H1 (cell line): Measurements from ENCODE around the gene KIF26B. TPM values are rescaled to one million over a fixed set of nuclear protein-coding genes. Genes with fewer than 3 reads are reported as not detected.

Source experiments
- CTCF ChIA-PET: fragments of 300-600 bp; sonication (Branson Sonifier 250); formaldehyde crosslinking; loops from one replicate; lab custom pipeline; 2021; ENCODE audit not compliant: partially characterized antibody; lab: Charles Lee
- POLR2A ChIA-PET: fragments of 300-600 bp; sonication (Branson Sonifier 250); formaldehyde crosslinking; loops from one replicate; lab custom pipeline; 2021; ENCODE audit warnings: inconsistent platforms; ENCODE audit not compliant: partially characterized antibody; lab: Charles Lee
- DNase-seq, 2 experiments: peaks; one replicate each; pipeline versions ENCODE4 v3.0.0 to v3.0.0-alpha.2; 2010 to 2022; ENCODE audit warnings: low spot score in 2 of 2, low read depth in 1 of 2, mixed read lengths in 1 of 2
- FAIRE-seq: peaks from 2 replicates; lab custom pipeline; 2011; peaks lifted over from hg19 to GRCh38; lab: Jason Lieb, UNC
- H2AFZ ChIP-seq: 2 replicates; pipeline ENCODE4 v1.8.1; 2012; ENCODE audit warnings: low read length, inconsistent platforms
- H2AK5ac ChIP-seq: 2 replicates; pipeline ENCODE4 v1.6.1; 2013; ENCODE audit warnings: low read depth, low read length
- H2BK120ac ChIP-seq: replicated peaks from 2 replicates; pipeline ENCODE3; 2013; ENCODE audit warnings: low read depth, low read length, inconsistent platforms
- H2BK12ac ChIP-seq: 2 replicates; pipeline ENCODE4 v1.6.1; 2013; ENCODE audit warnings: low read depth, low read length
- H2BK15ac ChIP-seq: 2 replicates; pipeline ENCODE4 v1.6.1; 2013; ENCODE audit warnings: low read length
- H2BK20ac ChIP-seq: 2 replicates; pipeline ENCODE4 v1.6.1; 2013; ENCODE audit warnings: low read length
- H2BK5ac ChIP-seq: 2 replicates; pipeline ENCODE4 v1.6.1; 2013; ENCODE audit warnings: low read depth, low read length
- H3K14ac ChIP-seq: 2 replicates; pipeline ENCODE4 v1.6.1; 2013; ENCODE audit warnings: inconsistent platforms; ENCODE audit not compliant: insufficient read length
- H3K18ac ChIP-seq: 2 replicates; pipeline ENCODE4 v1.6.1; 2013; ENCODE audit warnings: low read length; ENCODE audit errors: extremely low read depth
- H3K23ac ChIP-seq: 2 replicates; pipeline ENCODE4 v1.6.1; 2013; ENCODE audit warnings: inconsistent platforms; ENCODE audit not compliant: insufficient read length
- H3K23me2 ChIP-seq: 2 replicates; pipeline ENCODE4 v1.6.1; 2013; ENCODE audit warnings: low read depth, low read length
- H3K27ac ChIP-seq: 2 replicates; pipeline ENCODE4 v1.6.1; 2011; ENCODE audit warnings: low read depth, low read length, inconsistent platforms
- H3K27me3 ChIP-seq, 4 experiments: replicated peaks in 1 of 4; 1 replicate in 1 of 4; 2 replicates in 3 of 4; pipeline versions ENCODE4 v1.6.1 to v1.8.1; 2011 to 2013; ENCODE audit warnings: low read length in 3 of 4, mild to moderate bottlenecking in 3 of 4, inconsistent platforms in 2 of 4, mixed read lengths in 2 of 4, moderate library complexity in 1 of 4; ENCODE audit not compliant: control insufficient read depth in 3 of 4, insufficient read depth in 3 of 4; ENCODE audit errors: extremely low read depth in 1 of 4
- H3K36me3 ChIP-seq, 4 experiments: 2 replicates each; pipeline versions ENCODE4 v1.6.1 to v1.8.1; 2011 to 2013; ENCODE audit warnings: mild to moderate bottlenecking in 4 of 4, low read length in 3 of 4, moderate library complexity in 2 of 4, control low read depth in 1 of 4, inconsistent platforms in 1 of 4; ENCODE audit not compliant: insufficient read depth in 4 of 4, control insufficient read depth in 2 of 4
- H3K4ac ChIP-seq: replicated peaks from 2 replicates; pipeline ENCODE3; 2013; ENCODE audit warnings: low read length, low read depth, mixed read lengths, inconsistent platforms; ENCODE audit not compliant: insufficient read length
- H3K4me1 ChIP-seq, 4 experiments: replicated peaks in 1 of 4; 1 replicate in 1 of 4; 2 replicates in 3 of 4; pipeline versions ENCODE4 v1.6.1 to v1.8.1; 2011 to 2013; ENCODE audit warnings: low read length in 3 of 4, inconsistent platforms in 2 of 4, mixed read lengths in 1 of 4; ENCODE audit not compliant: insufficient read depth in 4 of 4, control insufficient read depth in 3 of 4
- H3K4me2 ChIP-seq, 2 experiments: 2 replicates each; pipeline versions ENCODE4 v1.6.1 to v1.8.1; 2011 to 2013; ENCODE audit warnings: low read depth in 2 of 2, low read length in 2 of 2, control low read depth in 1 of 2, inconsistent platforms in 1 of 2, mild to moderate bottlenecking in 1 of 2; ENCODE audit not compliant: insufficient read depth in 1 of 2
- H3K4me3 ChIP-seq, 4 experiments: fragments of 200-600, 300-600 bp in 1 of 4; sonication (generic), shearing (Covaris generic), sonication (Bioruptor Twin) in 1 of 4; 2 replicates each; pipeline versions ENCODE4 v1.5.1 to v1.8.1; 2011 to 2016; ENCODE audit warnings: low read length in 4 of 4, low read depth in 3 of 4, control low read depth in 2 of 4, inconsistent platforms in 2 of 4, mild to moderate bottlenecking in 2 of 4, mixed read lengths in 1 of 4, moderate library complexity in 1 of 4; ENCODE audit not compliant: insufficient read depth in 2 of 4; ENCODE audit errors: extremely low read depth in 1 of 4
- H3K56ac ChIP-seq: replicated peaks from 2 replicates; pipeline ENCODE3; 2013; ENCODE audit warnings: low read depth, mild to moderate bottlenecking, mixed read lengths, low read length, inconsistent platforms; ENCODE audit not compliant: insufficient read length
- H3K79me1 ChIP-seq: 2 replicates; pipeline ENCODE4 v1.6.1; 2013; ENCODE audit warnings: low read depth, low read length, control low read depth
- H3K79me2 ChIP-seq, 2 experiments: 2 replicates each; pipeline versions ENCODE4 v1.6.1 to v1.8.1; 2012 to 2013; ENCODE audit warnings: low read length in 2 of 2, mild to moderate bottlenecking in 2 of 2, inconsistent platforms in 1 of 2; ENCODE audit not compliant: insufficient read depth in 2 of 2, control insufficient read depth in 1 of 2
- H3K9ac ChIP-seq, 4 experiments: replicated peaks in 1 of 4; 1 replicate in 1 of 4; 2 replicates in 3 of 4; pipeline versions ENCODE4 v1.6.1 to v1.8.1; 2011 to 2013; ENCODE audit warnings: low read depth in 3 of 4, low read length in 3 of 4, control low read depth in 2 of 4, mild to moderate bottlenecking in 2 of 4, moderate library complexity in 2 of 4, inconsistent platforms in 1 of 4; ENCODE audit errors: extremely low read depth in 1 of 4
- H3K9me3 ChIP-seq, 2 experiments: 2 replicates each; pipeline versions ENCODE4 v1.6.1 to v1.8.1; 2012 to 2013; ENCODE audit warnings: mild to moderate bottlenecking in 2 of 2, moderate library complexity in 2 of 2, control low read depth in 1 of 2, inconsistent platforms in 1 of 2, low read depth in 1 of 2, low read length in 1 of 2, mixed read lengths in 1 of 2; ENCODE audit not compliant: insufficient read depth in 2 of 2
- H4K20me1 ChIP-seq, 2 experiments: replicated peaks in 1 of 2; 2 replicates each; pipeline versions ENCODE3 to v1.8.1; 2011 to 2013; ENCODE audit warnings: inconsistent platforms in 2 of 2, low read length in 2 of 2, mild to moderate bottlenecking in 1 of 2; ENCODE audit not compliant: insufficient read depth in 2 of 2, control insufficient read depth in 1 of 2
- H4K5ac ChIP-seq: 2 replicates; pipeline ENCODE4 v1.6.1; 2013; ENCODE audit warnings: low read length, low read depth, mixed read lengths, inconsistent platforms; ENCODE audit not compliant: insufficient read length
- H4K8ac ChIP-seq: 2 replicates; pipeline ENCODE4 v1.8.0; 2013; ENCODE audit warnings: mild to moderate bottlenecking, moderate library complexity, low read length, inconsistent platforms; ENCODE audit not compliant: insufficient read depth; ENCODE audit errors: extremely low read depth
- H4K91ac ChIP-seq: replicated peaks from 2 replicates; pipeline ENCODE3; 2013; ENCODE audit warnings: low read length, mixed read lengths, inconsistent platforms; ENCODE audit not compliant: insufficient read length
- ASH2L ChIP-seq: fragments of 200-600, 300-600 bp; sonication (generic); IDR thresholded peaks from one replicate; pipeline ENCODE4 v1.7.1; 2017; ENCODE audit warnings: low read length
- BACH1 ChIP-seq: IDR thresholded peaks from 2 replicates; pipeline ENCODE4 v1.6.1; 2012; ENCODE audit warnings: low read length, improper control_type of control experiment
- CREB1 ChIP-seq: IDR thresholded peaks from 2 replicates; pipeline ENCODE4 v1.6.1; 2012; ENCODE audit warnings: inconsistent platforms
- CTBP2 ChIP-seq: IDR thresholded peaks from 2 replicates; pipeline ENCODE4 v1.7.0; 2011; ENCODE audit warnings: borderline replicate concordance, mild to moderate bottlenecking, moderate library complexity, mixed read lengths, low read length; ENCODE audit not compliant: insufficient read depth, insufficient read length
- EP300 ChIP-seq, 2 experiments: IDR thresholded peaks; 1 replicate in 1 of 2; 2 replicates in 1 of 2; pipeline ENCODE4 v1.6.1; 2011 to 2012; ENCODE audit warnings: low read depth in 2 of 2, low read length in 2 of 2, mild to moderate bottlenecking in 2 of 2, borderline replicate concordance in 1 of 2, inconsistent platforms in 1 of 2, moderate library complexity in 1 of 2
- HDAC6 ChIP-seq: IDR thresholded peaks from one replicate; pipeline ENCODE4 v1.7.1; 2012; ENCODE audit warnings: low read depth, mild to moderate bottlenecking, inconsistent platforms, low read length, moderate library complexity
- NANOG ChIP-seq: IDR thresholded peaks from 2 replicates; pipeline ENCODE4 v1.6.1; 2011; ENCODE audit warnings: low read length, low read depth, mild to moderate bottlenecking, inconsistent platforms; ENCODE audit not compliant: insufficient read depth, poor library complexity, severe bottlenecking
- NRF1 ChIP-seq: IDR thresholded peaks from 2 replicates; pipeline ENCODE4 v1.6.1; 2011; ENCODE audit warnings: mild to moderate bottlenecking, low read depth, low read length, improper control_type of control experiment
- RAD21 ChIP-seq, 2 experiments: IDR thresholded peaks in 1 of 2; conservative IDR thresholded peaks in 1 of 2; 2 replicates each; pipeline ENCODE4 v1.6.1; 2011; ENCODE audit warnings: low read depth in 2 of 2, low read length in 2 of 2, improper control_type of control experiment in 1 of 2, inconsistent platforms in 1 of 2, mild to moderate bottlenecking in 1 of 2, moderate library complexity in 1 of 2
- TAF7 ChIP-seq: optimal IDR thresholded peaks from 2 replicates; pipeline ENCODE3; 2011; ENCODE audit warnings: low read depth, mild to moderate bottlenecking, inconsistent platforms, low read length, moderate library complexity, borderline replicate concordance
- TEAD4 ChIP-seq: IDR thresholded peaks from 2 replicates; pipeline ENCODE4 v1.6.1; 2012; ENCODE audit warnings: low read depth, low read length, inconsistent platforms, mixed read lengths
- WGBS, 2 experiments: shearing (Covaris generic) in 1 of 2; methylation state at CpG; one replicate each; pipeline versions ENCODE4 v1.1.6 to v1.1.7; 2013 to 2015; ENCODE audit warnings: low lambda C conversion rate in 2 of 2, mixed read lengths in 2 of 2, inconsistent platforms in 1 of 2, low coverage in 1 of 2, missing lambda C conversion rate in 1 of 2; ENCODE audit not compliant: insufficient replicate concordance in 2 of 2, insufficient coverage in 1 of 2, insufficient read length in 1 of 2; ENCODE audit errors: extremely low coverage in 1 of 2, missing lambda C conversion rate in 1 of 2; 5-methylcytosine and 5-hydroxymethylcytosine counted together
- polyA plus RNA-seq, 7 experiments: library from polyadenylated mRNA; depleted of rRNA in 3 of 7; stranded (reverse) in 5 of 7; unstranded in 2 of 7; fragments of >200 nt in 5 of 7; fragments of 200-250 nt in 2 of 7; gene quantifications; 1 replicate in 5 of 7; 2 replicates in 1 of 7; 4 replicates in 1 of 7; pipeline versions ENCODE4 v1.2.1 to v1.2.3, GENCODE V29; 2011 to 2013; ENCODE audit warnings: missing spikeins in 2 of 7, mixed read lengths in 2 of 7
- total RNA-seq: library from RNA; stranded (reverse); fragmentation: NEBNext Ultra II Directional; extraction: Animal tissue kit (Norgen Biotek cat#: 25700); gene quantifications from 2 replicates; pipeline ENCODE4 v1.2.1, GENCODE V29; 2021
- TF ChIP-seq, protein P1 (sequence below): IDR thresholded peaks from 2 replicates; pipeline ENCODE4 v1.6.1; 2011; ENCODE audit warnings: low read depth, mild to moderate bottlenecking, low read length; ENCODE audit not compliant: insufficient read depth
- TF ChIP-seq, protein P2 (sequence below): IDR thresholded peaks from 2 replicates; pipeline ENCODE4 v1.6.1; 2012; ENCODE audit warnings: inconsistent platforms

KIF26B gene
- total and polyA plus RNA-seq, 2 of the 8 experiments (the other 6 are each of a cell fraction or from before 2014, with no cell fraction given) = 0.06 to 0.28 TPM

DNA sequence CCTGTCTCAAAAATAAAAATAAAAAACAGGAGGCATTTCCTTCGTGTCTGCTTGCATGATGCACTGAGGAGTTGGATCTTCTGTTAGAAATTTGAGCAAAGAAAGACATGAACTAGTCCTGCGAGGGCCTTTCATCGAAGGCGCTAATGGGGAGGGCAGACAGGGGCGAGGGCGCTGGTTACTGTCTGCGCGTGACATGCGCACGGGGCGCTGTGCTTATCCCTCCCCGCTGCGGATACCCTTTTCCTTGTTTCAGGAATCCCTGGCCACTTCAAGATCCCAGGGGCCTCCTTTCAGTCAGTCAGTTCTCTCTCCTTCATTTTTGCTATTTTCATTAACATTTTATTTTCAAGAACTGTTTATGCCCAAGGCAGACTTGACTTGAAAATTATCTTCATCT, 545.8 kb downstream of the KIF26B start:
- H3K4ac ChIP-seq = no peak overlapping the region
- no peak overlapping the region for H2BK15ac ChIP-seq
- H3K4me2 ChIP-seq = no peak overlapping the region
- no peaks in the 10 kb centered on the region for H3K23me2 ChIP-seq
- no peak overlapping the region for H2AFZ ChIP-seq
- no peak overlapping the region for H4K91ac ChIP-seq
- CTCF ChIA-PET = no interaction called here
- no peaks in the 10 kb centered on the region for H3K27me3 ChIP-seq
- H4K8ac ChIP-seq = no peak overlapping the region
- H2AK5ac ChIP-seq = no peak overlapping the region
- H3K18ac ChIP-seq = no peak overlapping the region
- no peak overlapping the region for H3K27ac ChIP-seq
- FAIRE-seq (no peak), DNase-seq (no peak)
- 93% methylated on average over 13 of the region's 13 CpGs; no CpG with 5 or more reads in 1 of the 2 experiments for WGBS, 2 experiments
- H3K4me3 ChIP-seq = no peak overlapping the region
- no peak overlapping the region for H3K14ac ChIP-seq
- H3K79me2 ChIP-seq = no peaks in the 10 kb centered on the region
- H3K56ac ChIP-seq = no peak overlapping the region
- no peaks in the 10 kb centered on the region for H3K79me1 ChIP-seq
- H3K36me3 ChIP-seq = no peaks in the 10 kb centered on the region
- no peak overlapping the region for H2BK20ac ChIP-seq
- H2BK120ac ChIP-seq = no peak overlapping the region
- no peak overlapping the region for H4K5ac ChIP-seq
- H3K9ac ChIP-seq = no peak overlapping the region
- H3K23ac ChIP-seq = no peak overlapping the region
- H4K20me1 ChIP-seq = no peaks in the 10 kb centered on the region
- H2BK5ac ChIP-seq = no peak overlapping the region
- POLR2A ChIA-PET = interaction anchor here (0.9 kb wide), 1 partner anchor 9 kb away, joined by 3 read pairs; no protein-coding TSS in a partner anchor
- H3K9me3 ChIP-seq = no peaks in the 10 kb centered on the region
- peaks cover 0 to 3% (median under 1%) of the 10 kb centered on the region in 4 experiments; a peak in 2 of 7 replicates for H3K4me1 ChIP-seq
- no peak overlapping the region for H2BK12ac ChIP-seq
- no peak for TF ChIP-seq EP300 (IDR thresholded peaks at IDR 0.05; ENCODE audit: borderline replicate concordance in 1 of 2, low read depth in 2 of 2, low read length in 2 of 2)
- TF ChIP-seq BACH1 = no peak
- no peak for TF ChIP-seq NANOG
- no peak for TF ChIP-seq TEAD4
- TF ChIP-seq, protein P1, sequence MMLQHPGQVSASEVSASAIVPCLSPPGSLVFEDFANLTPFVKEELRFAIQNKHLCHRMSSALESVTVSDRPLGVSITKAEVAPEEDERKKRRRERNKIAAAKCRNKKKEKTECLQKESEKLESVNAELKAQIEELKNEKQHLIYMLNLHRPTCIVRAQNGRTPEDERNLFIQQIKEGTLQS = no peak
- TF ChIP-seq TAF7 = no peak
- TF ChIP-seq HDAC6 = no peak
- no peak for TF ChIP-seq ASH2L
- no peak for TF ChIP-seq CREB1
- no peak for TF ChIP-seq CTBP2
- TF ChIP-seq NRF1 = no peak
- TF ChIP-seq RAD21 (IDR thresholded peaks at IDR 0.05 in 1 of 2, conservative IDR thresholded peaks at IDR 0.05 in 1 of 2; ENCODE audit: low read depth in 2 of 2, low read length in 2 of 2) = no peak
- TF ChIP-seq, protein P2, sequence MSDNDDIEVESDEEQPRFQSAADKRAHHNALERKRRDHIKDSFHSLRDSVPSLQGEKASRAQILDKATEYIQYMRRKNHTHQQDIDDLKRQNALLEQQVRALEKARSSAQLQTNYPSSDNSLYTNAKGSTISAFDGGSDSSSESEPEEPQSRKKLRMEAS = no peak
